Panc1 (cell line): Measurements from ENCODE around the gene ADAMTS10. TPM values are rescaled to one million over a fixed set of nuclear protein-coding genes. Genes with fewer than 3 reads are reported as not detected.
A peak's percentile ranks its signal among the peaks of the same experiment; 100 is the strongest.

ENCODE experiments used
- ATAC-seq: fragments of 200-7000 bp; cut with Tn5 transposase; 2 replicates; pipeline ENCODE4 v1.9.1; 2020; ENCODE audit warnings: mild to moderate bottlenecking, moderate library complexity
- BruUV-seq: library from RNA; stranded (reverse); fragments of 400-500 nt; replicated peaks from 2 replicates; lab custom pipeline; 2021; lab: Mats Ljungman, UMichigan
- CTCF ChIA-PET: fragments of 300-600 bp; sonication (Branson Sonifier 250); formaldehyde crosslinking; loops from one replicate; lab custom pipeline; 2022; ENCODE audit warnings: antibody characterized with exemption; lab: Charles Lee
- POLR2A ChIA-PET: fragments of 300-600 bp; sonication (Branson Sonifier 250); formaldehyde crosslinking; loops from one replicate; lab custom pipeline; 2022; ENCODE audit warnings: antibody characterized with exemption; lab: Charles Lee
- DNase-seq: peaks from one replicate; pipeline ENCODE4 v3.0.0-alpha.2; 2010; ENCODE audit warnings: low read depth, low spot score
- H3K27ac ChIP-seq: 2 replicates; pipeline ENCODE4 v1.5.1; 2011; ENCODE audit warnings: mild to moderate bottlenecking, low read length, inconsistent platforms
- H3K27me3 ChIP-seq: fragments of 200-500 bp; sonication (Bioruptor generic); 2 replicates; pipeline ENCODE4 v1.6.0; 2014; ENCODE audit warnings: low read length, inconsistent platforms; ENCODE audit not compliant: control insufficient read depth, insufficient read depth
- H3K36me3 ChIP-seq: fragments of 200-500 bp; sonication (Bioruptor generic); 2 replicates; pipeline ENCODE4 v1.5.1; 2014; ENCODE audit warnings: inconsistent platforms, mild to moderate bottlenecking, low read length, moderate library complexity; ENCODE audit not compliant: control insufficient read depth, insufficient read depth
- H3K4me1 ChIP-seq: 2 replicates; pipeline ENCODE4 v1.5.1; 2011; ENCODE audit warnings: inconsistent platforms, mild to moderate bottlenecking, low read length, moderate library complexity; ENCODE audit not compliant: control insufficient read depth, insufficient read depth
- H3K4me3 ChIP-seq, 2 experiments: 2 replicates each; pipeline ENCODE4 v1.5.1; 2011 to 2012; ENCODE audit warnings: low read depth in 2 of 2, low read length in 2 of 2, mild to moderate bottlenecking in 2 of 2, inconsistent platforms in 1 of 2, moderate library complexity in 1 of 2
- H3K9me3 ChIP-seq: fragments of 200-500 bp; sonication (Bioruptor generic); 2 replicates; pipeline ENCODE4 v1.5.1; 2014; ENCODE audit warnings: low read depth, mild to moderate bottlenecking, inconsistent platforms, low read length, moderate library complexity; ENCODE audit not compliant: control insufficient read depth, insufficient read depth
- POLR2AphosphoS5 ChIP-seq: IDR thresholded peaks from 2 replicates; pipeline ENCODE4 v1.6.1; 2012; ENCODE audit warnings: mild to moderate bottlenecking, low read depth, low read length, moderate library complexity
- SIN3A ChIP-seq: IDR thresholded peaks from 2 replicates; pipeline ENCODE4 v1.6.1; 2012; ENCODE audit warnings: low read depth, mild to moderate bottlenecking, low read length, moderate library complexity, borderline replicate concordance; ENCODE audit not compliant: insufficient read depth
- TCF7L2 ChIP-seq: IDR thresholded peaks from 2 replicates; pipeline ENCODE4 v1.6.1; 2011; ENCODE audit warnings: mild to moderate bottlenecking, low read depth, low read length, inconsistent platforms
- in situ Hi-C: cut with HindIII; loops from 2 replicates; pipeline ENCODE4 v1.10.0; 2016; ENCODE audit warnings: low sequenced_read_pairs, low pct_unique_long_range_greater_than_20kb
- intact Hi-C: fragments of 100-400 bp; cut with micrococcal nuclease; formaldehyde crosslinking; loops from one replicate; pipeline ENCODE4 v1.10.0; 2022; ENCODE audit not compliant: unreplicated experiment
- total RNA-seq: library from RNA; stranded (reverse); gene quantifications from one replicate; pipeline ENCODE4 v1.2.1, GENCODE V29; 2021; ENCODE audit not compliant: unreplicated experiment
- TF ChIP-seq, protein P1 (sequence below): fragments of 450-650 bp; IDR thresholded peaks from 2 replicates; pipeline ENCODE4 v1.5.1; 2017; ENCODE audit warnings: mild to moderate bottlenecking
- TF ChIP-seq, protein P2 (sequence below), 2 experiments: IDR thresholded peaks; 2 replicates each; pipeline ENCODE4 v1.6.1; 2011 to 2012; ENCODE audit warnings: low read depth in 2 of 2, control low read depth in 1 of 2, low read length in 1 of 2, mild to moderate bottlenecking in 1 of 2, moderate library complexity in 1 of 2; ENCODE audit not compliant: insufficient read depth in 1 of 2

The ADAMTS10 gene
- total RNA-seq, 1 experiment from 2014 or later = 10.0 TPM

DNA sequence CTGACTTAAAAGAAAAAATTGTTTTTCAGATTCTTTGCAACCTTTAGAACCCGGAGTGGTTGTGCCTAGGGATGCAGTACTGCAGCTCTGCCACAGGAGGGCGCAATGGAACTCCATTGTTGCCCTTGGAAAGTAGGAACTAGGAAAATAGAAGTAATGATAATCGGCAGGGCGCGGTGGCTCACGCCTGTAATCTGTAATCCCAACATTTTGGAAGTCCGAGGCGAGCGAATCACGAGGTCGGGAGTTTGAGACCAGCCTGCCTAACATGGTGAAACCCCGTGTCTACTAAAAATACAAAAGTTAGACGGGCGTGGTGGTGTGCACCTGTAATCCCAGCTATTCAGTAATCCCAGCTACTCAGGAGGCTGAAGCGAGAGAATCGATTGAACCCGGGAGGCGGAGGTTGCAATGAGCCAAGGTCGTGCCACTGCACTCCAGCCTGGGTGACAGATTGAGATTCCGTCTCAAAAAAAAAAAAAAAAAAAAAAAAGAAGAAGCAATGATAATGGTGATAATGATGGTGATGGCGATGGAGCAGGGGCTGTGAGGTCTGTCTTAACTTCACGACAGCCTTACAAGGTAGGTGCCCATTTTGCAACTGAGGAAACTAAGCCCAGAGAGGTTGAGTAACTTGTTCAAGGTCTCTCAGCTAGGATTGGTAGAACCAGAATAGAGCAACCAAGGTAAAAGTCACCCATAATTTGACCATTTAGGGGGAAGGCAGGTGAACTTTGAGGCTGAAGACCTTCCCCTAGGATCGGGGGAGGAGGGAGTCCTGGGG, 5.5 kb upstream of the ADAMTS10 start:
- H3K36me3 ChIP-seq = no peaks in the 10 kb centered on the region
- H3K4me3 ChIP-seq = peak overlapping the region in 1 of 2 experiments; percentile 16; a peak in 1 of 4 replicates
- no peak overlapping the region for H3K27ac ChIP-seq
- H3K27me3 ChIP-seq = no peaks in the 10 kb centered on the region
- no peaks in the 10 kb centered on the region for H3K9me3 ChIP-seq
- DNase-seq = no peak
- in situ Hi-C loops (no loop called here), intact Hi-C loops (no loop called here)
- ChIA-PET POLR2A (interaction anchor here (0.8 kb wide), 1 partner anchor 14 kb away, joined by 3 read pairs; the partner anchor contains the start of gene NFILZ), CTCF (interaction anchor here (0.6 to 0.8 kb wide), 2 partner anchors 40 to 460 kb away, joined by 3 read pairs; no protein-coding TSS in a partner anchor)
- peak; percentile 39; the same call in 1 of the 2 replicates for ATAC-seq
- peaks cover 8% of the 10 kb centered on the region for H3K4me1 ChIP-seq
- no TSS peak for BruUV-seq
- TF ChIP-seq, protein P1, sequence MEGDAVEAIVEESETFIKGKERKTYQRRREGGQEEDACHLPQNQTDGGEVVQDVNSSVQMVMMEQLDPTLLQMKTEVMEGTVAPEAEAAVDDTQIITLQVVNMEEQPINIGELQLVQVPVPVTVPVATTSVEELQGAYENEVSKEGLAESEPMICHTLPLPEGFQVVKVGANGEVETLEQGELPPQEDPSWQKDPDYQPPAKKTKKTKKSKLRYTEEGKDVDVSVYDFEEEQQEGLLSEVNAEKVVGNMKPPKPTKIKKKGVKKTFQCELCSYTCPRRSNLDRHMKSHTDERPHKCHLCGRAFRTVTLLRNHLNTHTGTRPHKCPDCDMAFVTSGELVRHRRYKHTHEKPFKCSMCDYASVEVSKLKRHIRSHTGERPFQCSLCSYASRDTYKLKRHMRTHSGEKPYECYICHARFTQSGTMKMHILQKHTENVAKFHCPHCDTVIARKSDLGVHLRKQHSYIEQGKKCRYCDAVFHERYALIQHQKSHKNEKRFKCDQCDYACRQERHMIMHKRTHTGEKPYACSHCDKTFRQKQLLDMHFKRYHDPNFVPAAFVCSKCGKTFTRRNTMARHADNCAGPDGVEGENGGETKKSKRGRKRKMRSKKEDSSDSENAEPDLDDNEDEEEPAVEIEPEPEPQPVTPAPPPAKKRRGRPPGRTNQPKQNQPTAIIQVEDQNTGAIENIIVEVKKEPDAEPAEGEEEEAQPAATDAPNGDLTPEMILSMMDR = peak; percentile 90
- TF ChIP-seq SIN3A = no peak

DNA sequence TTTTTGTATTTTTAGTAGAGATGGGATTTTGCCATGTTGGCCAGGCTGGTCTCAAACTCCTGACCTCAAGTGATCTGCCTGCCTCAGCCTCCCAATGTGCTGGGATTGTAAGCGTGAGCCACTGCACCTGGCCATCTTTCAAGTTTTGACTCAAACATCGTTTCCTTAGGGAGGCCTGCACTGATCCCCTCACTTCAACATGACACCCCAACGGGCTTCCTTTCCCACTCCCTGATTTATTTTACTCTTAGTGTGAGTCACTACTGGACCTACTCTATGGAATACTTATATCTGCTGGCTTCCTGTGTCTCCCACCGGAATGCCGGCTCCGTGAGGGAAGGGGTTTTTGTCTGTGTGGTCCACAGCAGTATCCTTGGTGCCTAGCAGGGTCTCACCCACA, 4.5 kb upstream of the ADAMTS10 start:
- in situ Hi-C loops = no loop called here
- no peak for DNase-seq

More for the DNA sequence above, 4.5 kb upstream of the ADAMTS10 start:
- ChIA-PET POLR2A (interaction anchor here (0.8 kb wide), 1 partner anchor 15 kb away, joined by 3 read pairs; the partner anchor contains the start of gene NFILZ), CTCF (no interaction called here)
- no peaks in the 10 kb centered on the region for H3K9me3 ChIP-seq
- H3K4me1 ChIP-seq = peaks cover 8% of the 10 kb centered on the region
- no peaks in the 10 kb centered on the region for H3K27me3 ChIP-seq
- no peaks in the 10 kb centered on the region for H3K36me3 ChIP-seq
- intact Hi-C loops = no loop called here
- no peak for ATAC-seq
- no peak for TF ChIP-seq SIN3A
- TF ChIP-seq TCF7L2 = no peak
- TF ChIP-seq POLR2AphosphoS5 = no peak
- TF ChIP-seq, protein P1 = no peak
- TF ChIP-seq, protein P2, sequence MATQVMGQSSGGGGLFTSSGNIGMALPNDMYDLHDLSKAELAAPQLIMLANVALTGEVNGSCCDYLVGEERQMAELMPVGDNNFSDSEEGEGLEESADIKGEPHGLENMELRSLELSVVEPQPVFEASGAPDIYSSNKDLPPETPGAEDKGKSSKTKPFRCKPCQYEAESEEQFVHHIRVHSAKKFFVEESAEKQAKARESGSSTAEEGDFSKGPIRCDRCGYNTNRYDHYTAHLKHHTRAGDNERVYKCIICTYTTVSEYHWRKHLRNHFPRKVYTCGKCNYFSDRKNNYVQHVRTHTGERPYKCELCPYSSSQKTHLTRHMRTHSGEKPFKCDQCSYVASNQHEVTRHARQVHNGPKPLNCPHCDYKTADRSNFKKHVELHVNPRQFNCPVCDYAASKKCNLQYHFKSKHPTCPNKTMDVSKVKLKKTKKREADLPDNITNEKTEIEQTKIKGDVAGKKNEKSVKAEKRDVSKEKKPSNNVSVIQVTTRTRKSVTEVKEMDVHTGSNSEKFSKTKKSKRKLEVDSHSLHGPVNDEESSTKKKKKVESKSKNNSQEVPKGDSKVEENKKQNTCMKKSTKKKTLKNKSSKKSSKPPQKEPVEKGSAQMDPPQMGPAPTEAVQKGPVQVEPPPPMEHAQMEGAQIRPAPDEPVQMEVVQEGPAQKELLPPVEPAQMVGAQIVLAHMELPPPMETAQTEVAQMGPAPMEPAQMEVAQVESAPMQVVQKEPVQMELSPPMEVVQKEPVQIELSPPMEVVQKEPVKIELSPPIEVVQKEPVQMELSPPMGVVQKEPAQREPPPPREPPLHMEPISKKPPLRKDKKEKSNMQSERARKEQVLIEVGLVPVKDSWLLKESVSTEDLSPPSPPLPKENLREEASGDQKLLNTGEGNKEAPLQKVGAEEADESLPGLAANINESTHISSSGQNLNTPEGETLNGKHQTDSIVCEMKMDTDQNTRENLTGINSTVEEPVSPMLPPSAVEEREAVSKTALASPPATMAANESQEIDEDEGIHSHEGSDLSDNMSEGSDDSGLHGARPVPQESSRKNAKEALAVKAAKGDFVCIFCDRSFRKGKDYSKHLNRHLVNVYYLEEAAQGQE (IDR thresholded peaks at IDR 0.05; ENCODE audit: insufficient read depth in 1 of 2, low read depth in 2 of 2, low read length in 1 of 2) = no peak
- H3K27ac ChIP-seq = no peak overlapping the region
- no TSS peak for BruUV-seq
- H3K4me3 ChIP-seq = no peak overlapping the region
